Measurements from ENCODE around the gene NEDD4L.

The NEDD4L gene

GRCh38 chr18:58201268-58201667, 157.2 kb downstream of the NEDD4L start:
- H3K4me1 ChIP-seq (ENCODE audit: insufficient read depth, low read length), result peaks cover 27% of the 10 kb centered on the region
- no peaks in the 10 kb centered on the region for H3K36me3 ChIP-seq (ENCODE audit: insufficient read depth, low read length)
- no peaks in the 10 kb centered on the region for H3K9me3 ChIP-seq (ENCODE audit: control insufficient read depth, insufficient read depth, low read length)
- H3K9ac ChIP-seq (ENCODE audit: low read depth, low read length), result no peak overlapping the region

GRCh38 chr18:58201733-58202730, 158.0 kb downstream of the NEDD4L start:
- no peaks in the 10 kb centered on the region for H3K9me3 ChIP-seq (ENCODE audit: control insufficient read depth, insufficient read depth, low read length)
- no peak overlapping the region for H3K9ac ChIP-seq (ENCODE audit: low read depth, low read length)
- H3K4me1 ChIP-seq (ENCODE audit: insufficient read depth, low read length), result peaks cover 22% of the 10 kb centered on the region
- H3K36me3 ChIP-seq (ENCODE audit: insufficient read depth, low read length), result no peaks in the 10 kb centered on the region

GRCh38 chr18:58204776-58205442, 160.9 kb downstream of the NEDD4L start:
- Histone ChIP-seq H3K4me1 (ENCODE audit: insufficient read depth, low read length) (peaks cover 19% of the 10 kb centered on the region), H3K9ac (ENCODE audit: low read depth, low read length) (no peak overlapping the region), H3K9me3 (ENCODE audit: control insufficient read depth, insufficient read depth, low read length) (no peaks in the 10 kb centered on the region), H3K36me3 (ENCODE audit: insufficient read depth, low read length) (no peaks in the 10 kb centered on the region)

GRCh38 chr18:58205443-58206160, 161.6 kb downstream of the NEDD4L start:
- no peaks in the 10 kb centered on the region for H3K9me3 ChIP-seq (ENCODE audit: control insufficient read depth, insufficient read depth, low read length)
- no peaks in the 10 kb centered on the region for H3K36me3 ChIP-seq (ENCODE audit: insufficient read depth, low read length)
- no peak overlapping the region for H3K9ac ChIP-seq (ENCODE audit: low read depth, low read length)
- H3K4me1 ChIP-seq (ENCODE audit: insufficient read depth, low read length), result peaks cover 19% of the 10 kb centered on the region

- Histone ChIP-seq H3K9me3 (ENCODE audit: control insufficient read depth, insufficient read depth, low read length) (no peaks in the 10 kb centered on the region), H3K4me1 (ENCODE audit: insufficient read depth, low read length) (peaks cover 5% of the 10 kb centered on the region; the same call in 1 of the 2 replicates), H3K36me3 (ENCODE audit: insufficient read depth, low read length) (no peaks in the 10 kb centered on the region), H3K9ac (ENCODE audit: low read depth, low read length) (no peak overlapping the region)
Measured at GRCh38 chr18:58207520-58208152, 163.6 kb downstream of the NEDD4L start.

GRCh38 chr18:58208207-58208932, 164.3 kb downstream of the NEDD4L start:
- H3K36me3 ChIP-seq (ENCODE audit: insufficient read depth, low read length), result no peaks in the 10 kb centered on the region
- peaks cover 6% of the 10 kb centered on the region; the same call in 1 of the 2 replicates for H3K4me1 ChIP-seq (ENCODE audit: insufficient read depth, low read length)
- no peak overlapping the region for H3K9ac ChIP-seq (ENCODE audit: low read depth, low read length)
- H3K9me3 ChIP-seq (ENCODE audit: control insufficient read depth, insufficient read depth, low read length), result no peaks in the 10 kb centered on the region

GRCh38 chr18:58209326-58209725, 165.3 kb downstream of the NEDD4L start:
- no peaks in the 10 kb centered on the region for H3K36me3 ChIP-seq (ENCODE audit: insufficient read depth, low read length)
- H3K4me1 ChIP-seq (ENCODE audit: insufficient read depth, low read length), result peaks cover 16% of the 10 kb centered on the region
- no peak overlapping the region for H3K9ac ChIP-seq (ENCODE audit: low read depth, low read length)
- H3K9me3 ChIP-seq (ENCODE audit: control insufficient read depth, insufficient read depth, low read length), result no peaks in the 10 kb centered on the region

GRCh38 chr18:58211510-58211909, 167.5 kb downstream of the NEDD4L start:
- H3K9ac ChIP-seq (ENCODE audit: low read depth, low read length), result no peak overlapping the region
- H3K36me3 ChIP-seq (ENCODE audit: insufficient read depth, low read length), result no peaks in the 10 kb centered on the region
- H3K4me1 ChIP-seq (ENCODE audit: insufficient read depth, low read length), result peaks cover 24% of the 10 kb centered on the region
- no peaks in the 10 kb centered on the region for H3K9me3 ChIP-seq (ENCODE audit: control insufficient read depth, insufficient read depth, low read length)

GRCh38 chr18:58212274-58212673, 168.2 kb downstream of the NEDD4L start:
- no peaks in the 10 kb centered on the region for H3K9me3 ChIP-seq (ENCODE audit: control insufficient read depth, insufficient read depth, low read length)
- no peaks in the 10 kb centered on the region for H3K36me3 ChIP-seq (ENCODE audit: insufficient read depth, low read length)
- H3K4me1 ChIP-seq (ENCODE audit: insufficient read depth, low read length), result peaks cover 31% of the 10 kb centered on the region
- H3K9ac ChIP-seq (ENCODE audit: low read depth, low read length), result no peak overlapping the region

- Histone ChIP-seq H3K9me3 (ENCODE audit: control insufficient read depth, insufficient read depth, low read length) (no peaks in the 10 kb centered on the region), H3K4me1 (ENCODE audit: insufficient read depth, low read length) (peaks cover 29% of the 10 kb centered on the region), H3K36me3 (ENCODE audit: insufficient read depth, low read length) (no peaks in the 10 kb centered on the region), H3K9ac (ENCODE audit: low read depth, low read length) (no peak overlapping the region)
Measured at GRCh38 chr18:58213440-58213839, 169.4 kb downstream of the NEDD4L start.

GRCh38 chr18:58215011-58215410, 171.0 kb downstream of the NEDD4L start:
- Histone ChIP-seq H3K9me3 (ENCODE audit: control insufficient read depth, insufficient read depth, low read length) (no peaks in the 10 kb centered on the region), H3K4me1 (ENCODE audit: insufficient read depth, low read length) (peaks cover 29% of the 10 kb centered on the region), H3K9ac (ENCODE audit: low read depth, low read length) (no peak overlapping the region), H3K36me3 (ENCODE audit: insufficient read depth, low read length) (no peaks in the 10 kb centered on the region)

GRCh38 chr18:58216071-58216481, 172.1 kb downstream of the NEDD4L start:
- Histone ChIP-seq H3K36me3 (ENCODE audit: insufficient read depth, low read length) (no peaks in the 10 kb centered on the region), H3K9ac (ENCODE audit: low read depth, low read length) (no peak overlapping the region; the same call in 1 of the 2 replicates), H3K9me3 (ENCODE audit: control insufficient read depth, insufficient read depth, low read length) (no peaks in the 10 kb centered on the region), H3K4me1 (ENCODE audit: insufficient read depth, low read length) (peaks cover 33% of the 10 kb centered on the region)

- Histone ChIP-seq H3K9ac (ENCODE audit: low read depth, low read length) (no peak overlapping the region), H3K36me3 (ENCODE audit: insufficient read depth, low read length) (no peaks in the 10 kb centered on the region), H3K9me3 (ENCODE audit: control insufficient read depth, insufficient read depth, low read length) (no peaks in the 10 kb centered on the region), H3K4me1 (ENCODE audit: insufficient read depth, low read length) (peaks cover 33% of the 10 kb centered on the region)
Measured at GRCh38 chr18:58217052-58217451, 173.0 kb downstream of the NEDD4L start.

All from ES-I3 (cell line).